B cell (primary cell): ENCODE results near the gene TIRAP. TPM values are rescaled to one million over a fixed set of nuclear protein-coding genes. Genes with fewer than 3 reads are reported as not detected.

Source experiments
- ATAC-seq: fragments of 200-7000 bp; cut with Tn5 transposase; one replicate; pipeline ENCODE4 v1.10.0; 2021; ENCODE audit warnings: low read depth, mild to moderate bottlenecking, moderate number of reproducible peaks, moderate library complexity
- CTCF ChIA-PET: fragments of 350-600 bp; sonication (Branson Sonifier 250); formaldehyde crosslinking; loops from one replicate; lab custom pipeline; 2021; ENCODE audit warnings: antibody characterized with exemption, inconsistent platforms; lab: Charles Lee
- POLR2A ChIA-PET: fragments of 350-600 bp; sonication (Branson Sonifier 250); formaldehyde crosslinking; loops from one replicate; lab custom pipeline; 2021; ENCODE audit warnings: antibody characterized with exemption; lab: Charles Lee
- DNase-seq: peaks from one replicate; pipeline ENCODE4 v3.0.0; 2013
- H2AFZ ChIP-seq: 2 replicates; pipeline ENCODE4 v1.6.1; 2012; ENCODE audit warnings: mild to moderate bottlenecking, low read depth, low read length; ENCODE audit not compliant: insufficient read depth, poor library complexity, severe bottlenecking
- H3K27ac ChIP-seq, 2 donors: 1 replicate in 1 of 2; 2 replicates in 1 of 2; pipeline ENCODE4 v1.5.1; 2012 to 2013; ENCODE audit warnings: low read length in 2 of 2, mild to moderate bottlenecking in 2 of 2, moderate library complexity in 1 of 2
- H3K27me3 ChIP-seq, 4 experiments: fragments of 200-600 bp in 1 of 4; sonication (generic) in 1 of 4; replicated peaks in 1 of 4; 1 replicate in 2 of 4; 2 replicates in 2 of 4; pipeline versions ENCODE4 v1.6.1 to v1.7.0; 2013 to 2016; ENCODE audit warnings: low read length in 3 of 4, mild to moderate bottlenecking in 2 of 4, mixed read lengths in 1 of 4, moderate library complexity in 1 of 4; ENCODE audit not compliant: insufficient read depth in 4 of 4, control insufficient read depth in 3 of 4; ENCODE audit errors: control extremely low read depth in 1 of 4
- H3K36me3 ChIP-seq, 2 experiments: replicated peaks in 1 of 2; 1 replicate in 1 of 2; 2 replicates in 1 of 2; pipeline versions ENCODE4 v1.6.1 to v1.7.1; 2013; ENCODE audit warnings: low read length in 1 of 2; ENCODE audit not compliant: insufficient read depth in 2 of 2, control insufficient read depth in 1 of 2; ENCODE audit errors: control extremely low read depth in 1 of 2, extremely low read depth in 1 of 2
- H3K4me1 ChIP-seq, 2 donors: fragments of 200-600 bp in 1 of 2; sonication (generic) in 1 of 2; 1 replicate in 1 of 2; 2 replicates in 1 of 2; pipeline versions ENCODE4 v1.5.1 to v1.6.1; 2013 to 2017; ENCODE audit warnings: low read length in 2 of 2; ENCODE audit not compliant: control insufficient read depth in 2 of 2, insufficient read depth in 2 of 2
- H3K4me2 ChIP-seq: replicated peaks from 2 replicates; pipeline ENCODE3; 2012; ENCODE audit warnings: mild to moderate bottlenecking, low read depth, low read length; ENCODE audit not compliant: poor library complexity, severe bottlenecking
- H3K4me3 ChIP-seq, 5 experiments: fragments of 200-600 bp in 1 of 5; sonication (generic) in 1 of 5; 1 replicate in 3 of 5; 2 replicates in 2 of 5; pipeline versions ENCODE4 v1.5.1 to v1.7.0; 2011 to 2016; ENCODE audit warnings: low read length in 4 of 5, mild to moderate bottlenecking in 4 of 5, low read depth in 2 of 5, control low read depth in 1 of 5, moderate library complexity in 1 of 5; ENCODE audit not compliant: insufficient read depth in 1 of 5; ENCODE audit errors: control extremely low read depth in 1 of 5, extremely low read depth in 1 of 5
- H3K79me2 ChIP-seq: fragments of 200-600 bp; sonication (generic); one replicate; pipeline ENCODE4 v1.6.0; 2016; ENCODE audit warnings: low read length; ENCODE audit not compliant: control insufficient read depth, insufficient read depth
- H3K9ac ChIP-seq: fragments of 200-600 bp; sonication (generic); 2 replicates; pipeline ENCODE4 v1.6.1; 2017; ENCODE audit warnings: mild to moderate bottlenecking, low read length, moderate library complexity
- H3K9me3 ChIP-seq, 3 donors: one replicate each; pipeline versions ENCODE4 v1.6.1 to v1.7.1; 2013; ENCODE audit warnings: low read length in 2 of 3; ENCODE audit not compliant: control insufficient read depth in 2 of 3, insufficient read depth in 1 of 3; ENCODE audit errors: control extremely low read depth in 1 of 3
- H4K20me1 ChIP-seq: 2 replicates; pipeline ENCODE4 v1.6.0; 2012; ENCODE audit warnings: mild to moderate bottlenecking, low read length; ENCODE audit not compliant: insufficient read depth, control insufficient read depth, poor library complexity, severe bottlenecking
- H3K27ac Mint-ChIP-seq: one replicate; pipeline ENCODE4 v1.8.0; 2021; ENCODE audit warnings: mixed read lengths
- H3K27me3 Mint-ChIP-seq: one replicate; pipeline ENCODE4 v1.8.0; 2021; ENCODE audit warnings: mixed read lengths
- H3K4me1 Mint-ChIP-seq: one replicate; pipeline ENCODE4 v1.8.0; 2021; ENCODE audit warnings: mixed read lengths
- H3K4me3 Mint-ChIP-seq: one replicate; pipeline ENCODE4 v1.8.0; 2021; ENCODE audit warnings: mixed read lengths
- H3K9me3 Mint-ChIP-seq: one replicate; pipeline ENCODE4 v1.8.0; 2022; ENCODE audit warnings: mixed read lengths; ENCODE audit not compliant: insufficient read depth
- EZH2 ChIP-seq: IDR thresholded peaks from 2 replicates; pipeline ENCODE4 v1.6.1; 2012; ENCODE audit warnings: borderline replicate concordance, low read depth, mild to moderate bottlenecking, moderate library complexity, low read length; ENCODE audit not compliant: insufficient read depth, poor library complexity, severe bottlenecking
- WGBS: methylation state at CpG from one replicate; pipeline ENCODE4 v1.1.5; 2013; ENCODE audit warnings: missing lambda C conversion rate; ENCODE audit not compliant: insufficient coverage; 5-methylcytosine and 5-hydroxymethylcytosine counted together
- intact Hi-C: fragments of 100-400 bp; cut with micrococcal nuclease; formaldehyde crosslinking; loops from one replicate; pipeline ENCODE4 v1.10.0; 2022
- polyA plus RNA-seq: library from polyadenylated mRNA; depleted of rRNA; stranded (reverse); fragments of >200 nt; gene quantifications from 2 replicates; pipeline ENCODE4 v1.2.3, GENCODE V29; 2012
- total RNA-seq, 2 donors: library from RNA; stranded (reverse); fragments of 120-200 nt in 1 of 2; gene quantifications; 1 replicate in 1 of 2; 2 replicates in 1 of 2; pipeline versions ENCODE4 v1.2.3 to v1.2.4, GENCODE V29; 2013 to 2022
- TF ChIP-seq, protein P1 (sequence below): fragments of 200-600 bp; IDR thresholded peaks from one replicate; pipeline ENCODE4 v1.8.0; 2022; ENCODE audit warnings: antibody characterized with exemption, mild to moderate bottlenecking

TIRAP gene
- total and polyA plus RNA-seq, 2 donors (not counting 1 experiment from before 2014, with no cell fraction given), result 9.9 to 25.1 TPM

DNA sequence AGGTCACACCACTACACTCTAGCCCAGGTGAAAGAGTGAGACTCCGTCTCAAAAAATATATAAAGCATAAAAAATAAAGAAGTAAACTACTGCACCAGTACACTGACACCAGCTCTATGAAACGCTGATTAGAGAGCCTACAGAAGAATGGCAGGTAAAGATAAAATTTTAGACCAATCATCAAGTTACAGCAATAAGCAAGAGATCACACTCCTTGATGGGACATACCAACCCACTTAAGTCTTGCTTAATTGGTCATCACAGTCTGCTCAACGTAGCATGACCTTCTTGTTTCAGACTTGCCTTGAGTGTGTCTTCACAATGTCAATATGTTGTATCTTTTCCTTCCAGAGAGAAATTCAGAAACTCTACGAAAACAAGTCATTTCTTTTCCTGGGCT, 26.7 kb upstream of the TIRAP start:
- no peak overlapping the region for H3K27ac ChIP-seq
- no peak overlapping the region for H3K4me3 ChIP-seq
- H3K79me2 ChIP-seq, result no peaks in the 10 kb centered on the region
- no peaks in the 10 kb centered on the region for H3K9me3 ChIP-seq
- no peak for ATAC-seq
- H3K27ac Mint-ChIP-seq, result no peak overlapping the region
- CTCF ChIA-PET, result interaction anchor here (0.5 kb wide), 1 partner anchor 674 kb away, joined by 3 read pairs; no protein-coding TSS in a partner anchor
- H3K27me3 ChIP-seq, result no peaks in the 10 kb centered on the region
- no peak for DNase-seq
- no peak overlapping the region for H2AFZ ChIP-seq
- no peaks in the 10 kb centered on the region for H3K9me3 Mint-ChIP-seq
- H3K9ac ChIP-seq, result no peak overlapping the region
- no peak overlapping the region for H3K4me2 ChIP-seq
- TF ChIP-seq, protein P1, sequence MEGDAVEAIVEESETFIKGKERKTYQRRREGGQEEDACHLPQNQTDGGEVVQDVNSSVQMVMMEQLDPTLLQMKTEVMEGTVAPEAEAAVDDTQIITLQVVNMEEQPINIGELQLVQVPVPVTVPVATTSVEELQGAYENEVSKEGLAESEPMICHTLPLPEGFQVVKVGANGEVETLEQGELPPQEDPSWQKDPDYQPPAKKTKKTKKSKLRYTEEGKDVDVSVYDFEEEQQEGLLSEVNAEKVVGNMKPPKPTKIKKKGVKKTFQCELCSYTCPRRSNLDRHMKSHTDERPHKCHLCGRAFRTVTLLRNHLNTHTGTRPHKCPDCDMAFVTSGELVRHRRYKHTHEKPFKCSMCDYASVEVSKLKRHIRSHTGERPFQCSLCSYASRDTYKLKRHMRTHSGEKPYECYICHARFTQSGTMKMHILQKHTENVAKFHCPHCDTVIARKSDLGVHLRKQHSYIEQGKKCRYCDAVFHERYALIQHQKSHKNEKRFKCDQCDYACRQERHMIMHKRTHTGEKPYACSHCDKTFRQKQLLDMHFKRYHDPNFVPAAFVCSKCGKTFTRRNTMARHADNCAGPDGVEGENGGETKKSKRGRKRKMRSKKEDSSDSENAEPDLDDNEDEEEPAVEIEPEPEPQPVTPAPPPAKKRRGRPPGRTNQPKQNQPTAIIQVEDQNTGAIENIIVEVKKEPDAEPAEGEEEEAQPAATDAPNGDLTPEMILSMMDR, result no peak
- no peak for TF ChIP-seq EZH2
- H3K4me1 ChIP-seq, result no peaks in the 10 kb centered on the region
- H3K36me3 ChIP-seq, result peaks cover 2 to 8% of the 10 kb centered on the region in 2 experiments
- H3K4me3 Mint-ChIP-seq, result no peak overlapping the region
- no peaks in the 10 kb centered on the region for H3K4me1 Mint-ChIP-seq
- WGBS, result 100% methylated on average over 1 of the region's 4 CpGs
- no peaks in the 10 kb centered on the region for H4K20me1 ChIP-seq
- POLR2A ChIA-PET, result no interaction called here
- no peaks in the 10 kb centered on the region for H3K27me3 Mint-ChIP-seq
- intact Hi-C loops, result no loop called here

DNA sequence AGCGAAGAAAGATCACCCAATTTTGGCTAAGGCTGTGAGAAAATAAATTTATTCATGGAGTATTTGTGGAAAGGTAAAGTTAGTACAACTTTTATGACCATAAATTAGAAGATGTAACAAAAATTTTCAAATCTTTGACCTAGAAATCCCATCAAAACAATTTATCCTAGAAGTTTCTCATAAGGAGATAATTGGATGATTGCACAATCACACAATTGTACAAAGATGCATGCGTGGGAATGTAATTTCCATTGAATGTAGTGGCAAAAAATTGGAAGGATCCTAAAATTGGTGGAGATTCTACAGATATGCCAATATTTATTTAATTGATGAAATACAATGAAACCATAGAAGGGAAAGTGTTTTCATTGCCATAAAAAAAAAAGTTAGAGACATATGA, 25.7 kb upstream of the TIRAP start:
- no peaks in the 10 kb centered on the region for H3K4me1 ChIP-seq
- Mint-ChIP-seq H3K4me1 (no peaks in the 10 kb centered on the region), H3K27me3 (no peaks in the 10 kb centered on the region), H3K27ac (no peak overlapping the region), H3K9me3 (no peaks in the 10 kb centered on the region), H3K4me3 (no peak overlapping the region)
- H3K9ac ChIP-seq, result no peak overlapping the region
- H3K4me2 ChIP-seq, result no peak overlapping the region
- DNase-seq (no peak), ATAC-seq (no peak)
- CTCF ChIA-PET, result interaction anchor here (0.6 kb wide), 1 partner anchor 19 kb away, joined by 3 read pairs; no protein-coding TSS in a partner anchor
- no peaks in the 10 kb centered on the region for H3K27me3 ChIP-seq
- H3K4me3 ChIP-seq, result no peak overlapping the region
- intact Hi-C loops, result no loop called here
- no peaks in the 10 kb centered on the region for H3K9me3 ChIP-seq
- no peak overlapping the region for H3K27ac ChIP-seq
- WGBS, result no CpG with 5 or more reads among the region's 2 CpGs
- H2AFZ ChIP-seq, result no peak overlapping the region
- POLR2A ChIA-PET, result interaction anchor here (0.6 kb wide), 1 partner anchor 163 kb away, joined by 4 read pairs; no protein-coding TSS in a partner anchor
- H4K20me1 ChIP-seq, result no peaks in the 10 kb centered on the region
- no peak for TF ChIP-seq EZH2
- TF ChIP-seq, protein P1, result no peak
- peaks cover 2 to 15% of the 10 kb centered on the region in 2 experiments for H3K36me3 ChIP-seq
- H3K79me2 ChIP-seq, result no peaks in the 10 kb centered on the region
